Measurements from ENCODE around the gene BUB3. TPM values are rescaled to one million over a fixed set of nuclear protein-coding genes. Genes with fewer than 3 reads are reported as not detected.

Gene BUB3
- total and polyA plus RNA-seq, 2 experiments from 2014 or later, result 88.8 to 147 TPM

DNA sequence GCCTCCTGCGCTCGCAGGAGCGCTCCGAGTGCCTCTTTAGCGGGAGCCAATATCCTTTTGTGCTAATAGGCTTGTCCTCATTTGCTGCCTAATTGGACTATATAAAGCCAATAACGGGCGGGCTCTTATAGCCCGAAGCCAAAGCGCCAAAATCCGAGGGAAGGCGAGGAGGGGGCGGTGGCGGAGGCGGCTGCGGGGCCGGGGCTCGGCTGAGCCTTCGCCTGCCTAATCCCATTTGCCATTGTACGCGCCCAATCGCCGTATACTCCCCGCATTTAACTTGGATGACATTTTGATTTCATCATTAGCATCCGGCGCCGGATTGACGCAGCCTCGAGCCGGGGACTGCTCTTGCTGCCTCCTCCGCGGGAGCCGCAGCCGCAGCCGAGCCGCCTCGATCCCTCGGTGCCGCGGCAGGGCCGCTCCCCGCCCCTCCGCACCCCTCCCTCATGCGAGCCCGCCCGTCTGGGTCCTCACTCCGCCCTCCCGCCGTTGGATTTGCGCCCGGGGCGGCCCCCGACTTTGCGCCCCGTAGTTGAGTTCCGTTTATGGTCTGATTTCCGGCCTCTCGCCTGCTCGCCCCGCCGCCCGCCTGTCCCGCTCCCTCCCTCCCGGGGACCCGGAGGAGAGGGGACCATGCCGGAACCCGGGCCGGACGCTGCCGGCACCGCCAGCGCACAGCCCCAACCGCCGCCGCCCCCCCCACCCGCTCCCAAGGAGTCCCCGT, 18.6 kb upstream of the BUB3 start, which contains the start of gene HMX3:
Gene HMX3 (plus strand): TSS at position 556 of the 727 bp plus-strand sequence. CDS start 81 bp downstream, at position 637.
- DNase-seq (ENCODE audit: low read depth in 1 of 2, low spot score in 1 of 2), result peak in 1 of 2 donors; percentile 56
- H3K9me3 ChIP-seq (ENCODE audit: low read depth), result no peaks in the 10 kb centered on the region
- H3K27me3 ChIP-seq, result peaks cover 100% of the 10 kb centered on the region
- peak within 1 kb of the TSS; percentile 18 for H3K4me3 ChIP-seq
- TF ChIP-seq, protein P1, sequence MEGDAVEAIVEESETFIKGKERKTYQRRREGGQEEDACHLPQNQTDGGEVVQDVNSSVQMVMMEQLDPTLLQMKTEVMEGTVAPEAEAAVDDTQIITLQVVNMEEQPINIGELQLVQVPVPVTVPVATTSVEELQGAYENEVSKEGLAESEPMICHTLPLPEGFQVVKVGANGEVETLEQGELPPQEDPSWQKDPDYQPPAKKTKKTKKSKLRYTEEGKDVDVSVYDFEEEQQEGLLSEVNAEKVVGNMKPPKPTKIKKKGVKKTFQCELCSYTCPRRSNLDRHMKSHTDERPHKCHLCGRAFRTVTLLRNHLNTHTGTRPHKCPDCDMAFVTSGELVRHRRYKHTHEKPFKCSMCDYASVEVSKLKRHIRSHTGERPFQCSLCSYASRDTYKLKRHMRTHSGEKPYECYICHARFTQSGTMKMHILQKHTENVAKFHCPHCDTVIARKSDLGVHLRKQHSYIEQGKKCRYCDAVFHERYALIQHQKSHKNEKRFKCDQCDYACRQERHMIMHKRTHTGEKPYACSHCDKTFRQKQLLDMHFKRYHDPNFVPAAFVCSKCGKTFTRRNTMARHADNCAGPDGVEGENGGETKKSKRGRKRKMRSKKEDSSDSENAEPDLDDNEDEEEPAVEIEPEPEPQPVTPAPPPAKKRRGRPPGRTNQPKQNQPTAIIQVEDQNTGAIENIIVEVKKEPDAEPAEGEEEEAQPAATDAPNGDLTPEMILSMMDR (IDR thresholded peaks at IDR 0.05; ENCODE audit: low read depth, low read length), result no peak
- H3K27ac ChIP-seq, result no peak within 1 kb of the TSS
- peaks cover 10% of the 10 kb centered on the region for H3K4me1 ChIP-seq (ENCODE audit: low read depth)
- H3K36me3 ChIP-seq, result no peaks in the 10 kb centered on the region

DNA sequence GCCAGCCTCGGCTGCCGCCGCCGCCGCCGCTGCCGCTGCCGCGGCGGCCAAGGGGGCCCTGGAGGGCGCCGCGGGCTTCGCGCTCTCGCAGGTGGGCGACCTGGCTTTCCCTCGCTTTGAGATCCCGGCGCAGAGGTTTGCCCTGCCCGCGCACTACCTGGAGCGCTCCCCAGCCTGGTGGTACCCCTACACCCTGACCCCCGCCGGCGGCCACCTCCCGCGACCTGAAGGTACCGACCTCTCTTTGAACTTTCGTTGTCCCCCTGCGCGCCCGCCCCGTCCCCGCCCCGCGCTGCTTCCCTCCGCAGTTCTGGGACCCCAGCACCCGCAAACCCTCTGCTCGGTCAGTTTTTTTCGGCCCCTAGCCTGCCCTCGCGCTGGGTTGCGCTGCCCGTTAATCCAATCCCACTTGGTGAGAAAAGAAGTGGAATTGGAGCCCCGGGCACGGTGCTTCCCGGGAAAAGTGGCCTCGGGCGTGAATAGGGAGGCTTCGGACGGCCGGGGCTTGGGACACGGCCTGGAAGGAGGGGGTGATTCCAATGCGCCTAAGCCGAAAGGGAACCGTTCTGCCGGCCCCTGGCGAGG, 17.9 kb upstream of the BUB3 start:
- no peak for DNase-seq (ENCODE audit: low read depth in 1 of 2, low spot score in 1 of 2)
- peak overlapping the region; percentile 18 for H3K4me3 ChIP-seq

DNA sequence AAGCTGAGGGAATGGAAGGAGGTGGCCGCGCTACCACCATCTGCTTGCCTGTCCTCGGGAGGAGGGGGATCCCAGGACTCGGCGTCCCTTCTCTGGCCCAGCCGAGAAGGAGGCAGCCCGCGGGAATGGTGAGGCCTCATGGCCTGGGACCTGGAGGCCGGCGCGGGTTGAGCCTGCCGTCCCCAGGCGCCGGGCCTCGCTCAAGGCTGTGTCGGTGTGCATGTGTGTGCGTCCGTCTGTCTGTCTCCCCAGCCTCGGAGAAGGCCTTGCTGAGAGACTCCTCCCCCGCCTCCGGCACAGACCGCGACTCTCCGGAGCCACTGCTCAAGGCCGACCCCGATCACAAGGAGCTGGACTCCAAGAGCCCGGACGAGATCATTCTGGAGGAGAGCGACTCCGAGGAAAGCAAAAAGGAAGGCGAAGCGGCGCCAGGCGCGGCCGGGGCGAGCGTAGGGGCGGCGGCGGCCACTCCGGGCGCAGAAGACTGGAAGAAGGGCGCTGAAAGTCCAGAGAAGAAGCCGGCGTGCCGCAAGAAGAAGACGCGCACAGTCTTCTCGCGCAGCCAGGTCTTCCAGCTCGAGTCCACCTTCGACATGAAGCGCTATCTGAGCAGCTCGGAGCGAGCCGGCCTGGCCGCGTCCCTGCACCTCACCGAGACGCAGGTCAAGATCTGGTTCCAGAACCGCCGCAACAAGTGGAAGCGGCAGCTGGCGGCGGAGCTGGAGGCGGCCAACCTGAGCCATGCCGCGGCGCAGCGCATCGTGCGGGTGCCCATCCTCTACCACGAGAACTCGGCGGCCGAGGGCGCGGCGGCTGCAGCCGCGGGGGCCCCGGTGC, 17.2 kb upstream of the BUB3 start:
- Histone ChIP-seq H3K4me3 (peak overlapping the region; percentile 5), H3K27ac (no peak overlapping the region), H3K9me3 (ENCODE audit: low read depth) (no peaks in the 10 kb centered on the region), H3K27me3 (peaks cover 100% of the 10 kb centered on the region), H3K36me3 (no peaks in the 10 kb centered on the region), H3K4me1 (ENCODE audit: low read depth) (peaks cover 10% of the 10 kb centered on the region)
- no peak for DNase-seq (ENCODE audit: low read depth in 1 of 2, low spot score in 1 of 2)
- TF ChIP-seq, protein P1 (IDR thresholded peaks at IDR 0.05; ENCODE audit: low read depth, low read length), result no peak

More for the DNA sequence above, 17.9 kb upstream of the BUB3 start:
- no peaks in the 10 kb centered on the region for H3K36me3 ChIP-seq
- no peaks in the 10 kb centered on the region for H3K9me3 ChIP-seq (ENCODE audit: low read depth)
- no peak overlapping the region for H3K27ac ChIP-seq
- TF ChIP-seq, protein P1 (IDR thresholded peaks at IDR 0.05; ENCODE audit: low read depth, low read length), result no peak
- H3K4me1 ChIP-seq (ENCODE audit: low read depth), result peaks cover 10% of the 10 kb centered on the region
- peaks cover 100% of the 10 kb centered on the region for H3K27me3 ChIP-seq

DNA sequence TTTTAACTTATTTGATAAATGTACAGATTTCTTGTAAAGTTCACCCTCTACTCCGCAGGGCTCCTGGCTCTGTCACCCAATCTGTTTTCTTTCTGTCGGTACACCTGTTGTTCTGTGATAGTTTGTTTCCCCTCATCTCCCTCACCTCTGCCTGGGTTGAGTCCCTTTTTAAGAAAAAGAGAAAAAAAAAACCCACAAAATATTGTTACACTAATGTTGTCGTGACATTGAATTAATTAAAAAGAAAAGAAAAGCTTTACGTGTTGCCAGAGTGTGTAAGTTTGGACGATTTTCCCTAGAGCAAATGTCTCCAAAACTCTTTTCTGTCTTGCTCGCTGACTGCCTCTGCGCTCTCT, 15.1 kb upstream of the BUB3 start:
- H3K27me3 ChIP-seq, result peaks cover 100% of the 10 kb centered on the region
- no peaks in the 10 kb centered on the region for H3K36me3 ChIP-seq
- no peak overlapping the region for H3K27ac ChIP-seq
- TF ChIP-seq, protein P1 (IDR thresholded peaks at IDR 0.05; ENCODE audit: low read depth, low read length), result no peak
- DNase-seq (ENCODE audit: low read depth in 1 of 2, low spot score in 1 of 2), result no peak
- H3K9me3 ChIP-seq (ENCODE audit: low read depth), result no peaks in the 10 kb centered on the region
- H3K4me3 ChIP-seq, result no peak overlapping the region
- H3K4me1 ChIP-seq (ENCODE audit: low read depth), result peaks cover 10% of the 10 kb centered on the region

DNA sequence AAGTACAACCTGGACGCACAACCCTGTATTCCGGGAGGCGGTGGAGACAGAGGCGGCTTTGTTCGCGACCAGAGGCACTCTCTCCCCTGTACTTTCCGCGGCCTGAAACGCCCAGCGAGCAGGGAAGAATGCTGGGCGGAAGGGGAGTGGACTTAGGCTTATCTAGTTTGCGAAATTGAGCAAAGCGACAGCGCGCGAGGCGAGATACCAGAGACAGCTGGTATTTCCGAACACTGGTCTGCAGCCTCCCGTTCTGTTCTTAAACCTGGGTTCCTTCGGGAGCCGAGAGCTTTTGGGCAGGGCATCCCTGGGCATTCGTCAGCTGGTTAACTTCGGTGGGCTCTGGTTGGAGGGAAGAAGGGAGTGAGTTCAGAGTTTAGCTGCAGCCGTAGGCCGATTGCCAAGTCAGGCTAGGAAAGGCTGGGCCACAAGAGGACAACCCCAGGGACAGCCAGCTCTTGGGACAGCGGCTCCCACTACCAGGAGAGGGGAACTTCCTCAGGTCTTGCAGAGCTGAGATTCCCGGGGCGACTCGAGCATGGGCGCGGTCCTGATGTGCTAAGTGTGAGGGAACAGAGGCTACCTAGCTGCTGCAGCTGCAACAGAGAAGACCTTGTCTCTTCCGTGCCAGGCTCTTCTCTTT, 14.6 kb upstream of the BUB3 start:
- DNase-seq (ENCODE audit: low read depth in 1 of 2, low spot score in 1 of 2), result peak; percentile 62 to 84
- no peak overlapping the region for H3K4me3 ChIP-seq
- peaks cover 100% of the 10 kb centered on the region for H3K27me3 ChIP-seq
- TF ChIP-seq, protein P1 (IDR thresholded peaks at IDR 0.05; ENCODE audit: low read depth, low read length), result no peak
- H3K27ac ChIP-seq, result no peak overlapping the region
- H3K36me3 ChIP-seq, result no peaks in the 10 kb centered on the region
- H3K9me3 ChIP-seq (ENCODE audit: low read depth), result no peaks in the 10 kb centered on the region
- peaks cover 10% of the 10 kb centered on the region for H3K4me1 ChIP-seq (ENCODE audit: low read depth)
